Measurements from ENCODE around the gene CCT8L2. TPM values are rescaled to one million over a fixed set of nuclear protein-coding genes. Genes with fewer than 3 reads are reported as not detected.
"Not testable (repeated sequence)": the region's sequence is repeated elsewhere in the genome, so short reads cannot be mapped to it uniquely, and the experiment has no call there.

The CCT8L2 gene
- total and polyA plus RNA-seq, 4 donors = not detected

- not testable (repeated sequence) for H3K27ac ChIP-seq (ENCODE audit: low read depth in 1 of 2, low read length in 1 of 2); H3K9me3 ChIP-seq (ENCODE audit: control insufficient read depth in 4 of 4, insufficient read depth in 3 of 4, low read length in 3 of 4); H3K27me3 ChIP-seq (ENCODE audit: control insufficient read depth in 3 of 3, insufficient read depth in 3 of 3, low read length in 2 of 3); H3K36me3 ChIP-seq (ENCODE audit: control insufficient read depth in 4 of 4, insufficient read depth in 4 of 4, low read length in 4 of 4); DNase-seq; H3K4me3 ChIP-seq; H3K9ac ChIP-seq (ENCODE audit: insufficient read depth in 1 of 2, low read length in 2 of 2); H3K4me1 ChIP-seq (ENCODE audit: control insufficient read depth in 5 of 5, insufficient read depth in 5 of 5, low read length in 5 of 5); ATAC-seq (ENCODE audit: insufficient read depth, low FRiP score)
- 89 to 94% methylated on average over 5 of the region's 5 CpGs for WGBS, 2 donors
These were observed 32.0 kb downstream of the CCT8L2 start for GRCh38 chr22:16560651-16561050.

- H3K9me3 ChIP-seq (ENCODE audit: control insufficient read depth in 4 of 4, insufficient read depth in 3 of 4, low read length in 3 of 4); H3K4me1 ChIP-seq (ENCODE audit: control insufficient read depth in 5 of 5, insufficient read depth in 5 of 5, low read length in 5 of 5); H3K36me3 ChIP-seq (ENCODE audit: control insufficient read depth in 4 of 4, insufficient read depth in 4 of 4, low read length in 4 of 4); H3K27me3 ChIP-seq (ENCODE audit: control insufficient read depth in 3 of 3, insufficient read depth in 3 of 3, low read length in 2 of 3); H3K9ac ChIP-seq (ENCODE audit: insufficient read depth in 1 of 2, low read length in 2 of 2); H3K4me3 ChIP-seq; DNase-seq; H3K27ac ChIP-seq (ENCODE audit: low read depth in 1 of 2, low read length in 1 of 2); ATAC-seq (ENCODE audit: insufficient read depth, low FRiP score): not testable (repeated sequence)
- WGBS, 2 donors = 54 to 73% methylated on average over 1 of the region's 1 CpG
These were observed 32.6 kb downstream of the CCT8L2 start for GRCh38 chr22:16559996-16560395.

GRCh38 chr22:16559056-16559955 is 33.3 kb downstream of the CCT8L2 start:
- Histone ChIP-seq H3K36me3 (ENCODE audit: control insufficient read depth in 4 of 4, insufficient read depth in 4 of 4, low read length in 4 of 4) (no peaks in the 10 kb centered on the region), H3K27ac (ENCODE audit: low read depth in 1 of 2, low read length in 1 of 2) (no peak overlapping the region), H3K4me3 (no peak overlapping the region), H3K9me3 (ENCODE audit: control insufficient read depth in 4 of 4, insufficient read depth in 3 of 4, low read length in 3 of 4) (peaks cover 0 to 10% (median 1%) of the 10 kb centered on the region in 4 donors), H3K9ac (ENCODE audit: insufficient read depth in 1 of 2, low read length in 2 of 2) (no peak overlapping the region), H3K27me3 (ENCODE audit: control insufficient read depth in 3 of 3, insufficient read depth in 3 of 3, low read length in 2 of 3) (no peaks in the 10 kb centered on the region), H3K4me1 (ENCODE audit: control insufficient read depth in 5 of 5, insufficient read depth in 5 of 5, low read length in 5 of 5) (no peaks in the 10 kb centered on the region)
- no peak for TF ChIP-seq CTCF (IDR thresholded peaks at IDR 0.05; ENCODE audit: control extremely low read depth, extremely low read depth)
- ATAC-seq (ENCODE audit: insufficient read depth, low FRiP score) (no peak), DNase-seq (no peak)
- WGBS, 2 donors = 88 to 89% methylated on average over 3 of the region's 3 CpGs

GRCh38 chr22:16558376-16558945 is 34.1 kb downstream of the CCT8L2 start:
- H3K9ac ChIP-seq (ENCODE audit: insufficient read depth in 1 of 2, low read length in 2 of 2); ATAC-seq (ENCODE audit: insufficient read depth, low FRiP score); H3K36me3 ChIP-seq (ENCODE audit: control insufficient read depth in 4 of 4, insufficient read depth in 4 of 4, low read length in 4 of 4); H3K4me1 ChIP-seq (ENCODE audit: control insufficient read depth in 5 of 5, insufficient read depth in 5 of 5, low read length in 5 of 5); DNase-seq; H3K27ac ChIP-seq (ENCODE audit: low read depth in 1 of 2, low read length in 1 of 2); H3K27me3 ChIP-seq (ENCODE audit: control insufficient read depth in 3 of 3, insufficient read depth in 3 of 3, low read length in 2 of 3); H3K9me3 ChIP-seq (ENCODE audit: control insufficient read depth in 4 of 4, insufficient read depth in 3 of 4, low read length in 3 of 4); H3K4me3 ChIP-seq: not testable (repeated sequence)
- 88% methylated on average over 4 of the region's 4 CpGs for whole genome bisulfite sequencing, 2 donors

GRCh38 chr22:16557511-16557910 is 35.1 kb downstream of the CCT8L2 start:
- not testable (repeated sequence) for H3K9me3 ChIP-seq (ENCODE audit: control insufficient read depth in 4 of 4, insufficient read depth in 3 of 4, low read length in 3 of 4); H3K4me3 ChIP-seq; H3K27ac ChIP-seq (ENCODE audit: low read depth in 1 of 2, low read length in 1 of 2); DNase-seq; H3K27me3 ChIP-seq (ENCODE audit: control insufficient read depth in 3 of 3, insufficient read depth in 3 of 3, low read length in 2 of 3); H3K4me1 ChIP-seq (ENCODE audit: control insufficient read depth in 5 of 5, insufficient read depth in 5 of 5, low read length in 5 of 5); ATAC-seq (ENCODE audit: insufficient read depth, low FRiP score); H3K9ac ChIP-seq (ENCODE audit: insufficient read depth in 1 of 2, low read length in 2 of 2); H3K36me3 ChIP-seq (ENCODE audit: control insufficient read depth in 4 of 4, insufficient read depth in 4 of 4, low read length in 4 of 4)
- WGBS, 2 donors = 87 to 89% methylated on average over 12 to 13 of the region's 13 CpGs

GRCh38 chr22:16555077-16555994 is 37.3 kb downstream of the CCT8L2 start:
- not testable (repeated sequence) for ATAC-seq (ENCODE audit: insufficient read depth, low FRiP score); DNase-seq; H3K27me3 ChIP-seq (ENCODE audit: control insufficient read depth in 3 of 3, insufficient read depth in 3 of 3, low read length in 2 of 3); H3K36me3 ChIP-seq (ENCODE audit: control insufficient read depth in 4 of 4, insufficient read depth in 4 of 4, low read length in 4 of 4); H3K27ac ChIP-seq (ENCODE audit: low read depth in 1 of 2, low read length in 1 of 2); H3K4me1 ChIP-seq (ENCODE audit: control insufficient read depth in 5 of 5, insufficient read depth in 5 of 5, low read length in 5 of 5); H3K4me3 ChIP-seq; H3K9ac ChIP-seq (ENCODE audit: insufficient read depth in 1 of 2, low read length in 2 of 2); H3K9me3 ChIP-seq (ENCODE audit: control insufficient read depth in 4 of 4, insufficient read depth in 3 of 4, low read length in 3 of 4)
- 83 to 90% methylated on average over 7 of the region's 8 CpGs for WGBS, 2 donors

- not testable (repeated sequence) for H3K4me3 ChIP-seq; H3K9me3 ChIP-seq (ENCODE audit: control insufficient read depth in 4 of 4, insufficient read depth in 3 of 4, low read length in 3 of 4); H3K27me3 ChIP-seq (ENCODE audit: control insufficient read depth in 3 of 3, insufficient read depth in 3 of 3, low read length in 2 of 3); H3K27ac ChIP-seq (ENCODE audit: low read depth in 1 of 2, low read length in 1 of 2); H3K36me3 ChIP-seq (ENCODE audit: control insufficient read depth in 4 of 4, insufficient read depth in 4 of 4, low read length in 4 of 4); H3K9ac ChIP-seq (ENCODE audit: insufficient read depth in 1 of 2, low read length in 2 of 2); ATAC-seq (ENCODE audit: insufficient read depth, low FRiP score); DNase-seq; H3K4me1 ChIP-seq (ENCODE audit: control insufficient read depth in 5 of 5, insufficient read depth in 5 of 5, low read length in 5 of 5)
- WGBS, 2 donors = 79% methylated on average over 1 of the region's 1 CpG
These were observed 49.3 kb downstream of the CCT8L2 start for GRCh38 chr22:16543310-16543709.

Data from lung (tissue), 12 donors.